22Rv1 (cell line): ENCODE measurements around the gene MOV10L1.

Source experiments
- CTCF ChIP-seq: fragments of 450-650 bp; IDR thresholded peaks from 2 replicates; pipeline ENCODE4 v1.5.1; 2017; ENCODE audit warnings: mild to moderate bottlenecking
- ZFX ChIP-seq: fragments of 450-650 bp; IDR thresholded peaks from 2 replicates; pipeline ENCODE4 v1.6.1; 2017; ENCODE audit warnings: antibody characterized with exemption, borderline replicate concordance

DNA sequence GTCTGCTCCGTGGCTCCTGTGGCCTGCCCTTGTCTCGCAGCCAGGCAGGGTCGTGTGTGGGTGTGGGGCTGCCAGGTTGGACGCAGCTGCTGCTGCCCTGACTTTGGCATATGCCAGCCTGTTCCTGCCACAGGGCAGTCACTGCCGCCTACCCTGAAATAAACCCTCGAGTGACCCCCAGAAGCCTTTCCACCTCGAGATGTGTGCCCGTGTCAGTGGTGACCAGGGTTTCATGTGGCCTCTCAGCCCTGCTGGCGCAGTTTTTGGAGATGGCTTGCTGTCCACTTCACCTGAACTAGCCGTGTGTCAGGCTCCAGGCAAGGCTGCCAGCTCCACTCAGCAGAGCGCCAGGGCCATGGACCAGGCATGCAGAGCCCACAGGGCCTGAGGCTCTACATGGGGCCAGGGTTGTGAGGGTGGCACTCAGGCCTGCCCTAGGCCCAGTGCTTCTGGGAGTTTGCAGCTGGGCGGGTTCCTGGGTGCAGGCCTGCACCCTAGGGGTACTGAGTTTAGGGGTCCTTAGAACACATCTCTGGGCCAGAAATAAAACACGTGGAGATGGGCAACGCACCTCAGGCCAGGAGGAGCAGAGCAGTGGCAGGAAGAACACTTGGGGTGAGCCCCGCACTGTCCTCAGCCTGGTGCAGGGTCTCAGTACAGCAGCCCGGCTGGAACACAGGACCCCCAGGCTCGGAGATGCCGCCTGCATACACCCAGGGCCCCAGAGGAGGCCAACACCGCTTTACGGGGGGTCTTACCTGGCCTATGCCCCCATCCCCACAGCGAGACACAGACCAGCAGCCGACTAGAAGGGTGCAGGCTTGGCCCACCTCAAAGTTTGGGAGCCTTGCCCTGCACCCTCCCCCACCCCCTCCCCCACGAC is 71.9 kb downstream of the MOV10L1 start:
- no peak for TF ChIP-seq CTCF
- TF ChIP-seq ZFX = no peak
